Ishikawa (cell line): ENCODE data around the gene NUMB.

Source experiments
- CEBPB ChIP-seq: IDR thresholded peaks from 2 replicates; pipeline ENCODE4 v1.6.1; 2012
- EP300 ChIP-seq: IDR thresholded peaks from 2 replicates; pipeline ENCODE4 v1.6.1; 2012; ENCODE audit warnings: borderline replicate concordance
- FOXM1 ChIP-seq: IDR thresholded peaks from 2 replicates; pipeline ENCODE4 v1.6.1; 2012; ENCODE audit warnings: low read depth, borderline replicate concordance
- RAD21 ChIP-seq: IDR thresholded peaks from 2 replicates; pipeline ENCODE4 v1.6.1; 2012; ENCODE audit warnings: low read depth
- TAF1 ChIP-seq: IDR thresholded peaks from 2 replicates; pipeline ENCODE4 v1.6.1; 2012; ENCODE audit warnings: low read depth, mild to moderate bottlenecking
- TCF12 ChIP-seq: IDR thresholded peaks from 2 replicates; pipeline ENCODE4 v1.6.1; 2012; ENCODE audit warnings: low read depth
- ZBTB7A ChIP-seq: IDR thresholded peaks from 2 replicates; pipeline ENCODE4 v1.6.1; 2012; ENCODE audit warnings: low read depth
- TF ChIP-seq, protein P1 (sequence below): IDR thresholded peaks from 2 replicates; pipeline ENCODE4 v1.6.1; 2012
- TF ChIP-seq, protein P2 (sequence below): IDR thresholded peaks from 2 replicates; pipeline ENCODE4 v1.6.1; 2012; ENCODE audit warnings: low read depth, mild to moderate bottlenecking
- TF ChIP-seq, protein P3 (sequence below): IDR thresholded peaks from 2 replicates; pipeline ENCODE4 v1.6.1; 2012

DNA sequence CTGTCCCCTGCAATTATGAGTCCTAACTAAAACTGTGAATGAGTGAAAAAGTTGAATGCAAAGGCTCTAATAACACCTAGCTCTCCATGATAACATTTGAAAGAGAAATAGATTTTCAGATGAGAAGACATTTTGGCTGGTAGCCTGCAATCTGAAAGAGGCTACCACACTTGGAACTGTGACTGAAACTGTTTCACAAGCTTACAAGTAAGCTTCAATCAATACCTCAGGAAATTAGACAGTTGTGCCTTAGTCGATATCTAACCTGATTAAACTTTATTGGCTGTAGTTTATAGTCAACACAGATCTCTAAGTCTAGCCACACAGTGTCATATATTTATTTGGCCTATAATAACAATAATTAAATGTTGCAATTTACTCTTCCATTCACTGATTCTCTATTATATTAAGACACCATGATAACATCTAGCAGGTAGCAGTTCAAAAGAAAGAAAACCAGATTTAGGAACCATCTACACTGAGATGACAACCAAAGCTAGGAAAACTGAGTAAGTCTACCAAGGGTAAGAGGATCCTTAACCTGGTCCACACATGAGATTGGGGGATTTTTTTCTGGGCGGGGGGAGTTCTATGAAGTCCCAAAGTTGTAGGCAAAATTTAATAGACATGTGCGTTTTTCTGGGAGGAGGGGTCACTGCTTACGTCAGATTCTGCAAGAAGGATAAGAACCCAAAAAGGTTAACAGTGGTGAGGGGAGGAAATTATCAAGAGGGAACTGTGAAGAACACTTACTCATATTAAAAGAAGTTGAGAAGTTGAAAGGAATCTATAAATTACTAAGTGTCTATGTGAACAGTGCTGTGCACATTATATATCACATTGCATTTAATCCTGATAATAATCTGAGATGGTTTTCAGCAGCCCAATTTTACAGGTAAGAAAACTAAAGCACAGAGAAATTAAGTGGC lies 65.8 kb downstream of the NUMB start:
- TF ChIP-seq ZBTB7A, result no peak
- TF ChIP-seq, protein P1, sequence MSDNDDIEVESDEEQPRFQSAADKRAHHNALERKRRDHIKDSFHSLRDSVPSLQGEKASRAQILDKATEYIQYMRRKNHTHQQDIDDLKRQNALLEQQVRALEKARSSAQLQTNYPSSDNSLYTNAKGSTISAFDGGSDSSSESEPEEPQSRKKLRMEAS, result no peak
- no peak for TF ChIP-seq EP300
- TF ChIP-seq CEBPB, result no peak
- TF ChIP-seq TCF12, result no peak
- TF ChIP-seq FOXM1, result no peak
- TF ChIP-seq TAF1, result no peak
- TF ChIP-seq, protein P2, sequence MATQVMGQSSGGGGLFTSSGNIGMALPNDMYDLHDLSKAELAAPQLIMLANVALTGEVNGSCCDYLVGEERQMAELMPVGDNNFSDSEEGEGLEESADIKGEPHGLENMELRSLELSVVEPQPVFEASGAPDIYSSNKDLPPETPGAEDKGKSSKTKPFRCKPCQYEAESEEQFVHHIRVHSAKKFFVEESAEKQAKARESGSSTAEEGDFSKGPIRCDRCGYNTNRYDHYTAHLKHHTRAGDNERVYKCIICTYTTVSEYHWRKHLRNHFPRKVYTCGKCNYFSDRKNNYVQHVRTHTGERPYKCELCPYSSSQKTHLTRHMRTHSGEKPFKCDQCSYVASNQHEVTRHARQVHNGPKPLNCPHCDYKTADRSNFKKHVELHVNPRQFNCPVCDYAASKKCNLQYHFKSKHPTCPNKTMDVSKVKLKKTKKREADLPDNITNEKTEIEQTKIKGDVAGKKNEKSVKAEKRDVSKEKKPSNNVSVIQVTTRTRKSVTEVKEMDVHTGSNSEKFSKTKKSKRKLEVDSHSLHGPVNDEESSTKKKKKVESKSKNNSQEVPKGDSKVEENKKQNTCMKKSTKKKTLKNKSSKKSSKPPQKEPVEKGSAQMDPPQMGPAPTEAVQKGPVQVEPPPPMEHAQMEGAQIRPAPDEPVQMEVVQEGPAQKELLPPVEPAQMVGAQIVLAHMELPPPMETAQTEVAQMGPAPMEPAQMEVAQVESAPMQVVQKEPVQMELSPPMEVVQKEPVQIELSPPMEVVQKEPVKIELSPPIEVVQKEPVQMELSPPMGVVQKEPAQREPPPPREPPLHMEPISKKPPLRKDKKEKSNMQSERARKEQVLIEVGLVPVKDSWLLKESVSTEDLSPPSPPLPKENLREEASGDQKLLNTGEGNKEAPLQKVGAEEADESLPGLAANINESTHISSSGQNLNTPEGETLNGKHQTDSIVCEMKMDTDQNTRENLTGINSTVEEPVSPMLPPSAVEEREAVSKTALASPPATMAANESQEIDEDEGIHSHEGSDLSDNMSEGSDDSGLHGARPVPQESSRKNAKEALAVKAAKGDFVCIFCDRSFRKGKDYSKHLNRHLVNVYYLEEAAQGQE, result no peak
- TF ChIP-seq RAD21, result no peak
- TF ChIP-seq, protein P3, sequence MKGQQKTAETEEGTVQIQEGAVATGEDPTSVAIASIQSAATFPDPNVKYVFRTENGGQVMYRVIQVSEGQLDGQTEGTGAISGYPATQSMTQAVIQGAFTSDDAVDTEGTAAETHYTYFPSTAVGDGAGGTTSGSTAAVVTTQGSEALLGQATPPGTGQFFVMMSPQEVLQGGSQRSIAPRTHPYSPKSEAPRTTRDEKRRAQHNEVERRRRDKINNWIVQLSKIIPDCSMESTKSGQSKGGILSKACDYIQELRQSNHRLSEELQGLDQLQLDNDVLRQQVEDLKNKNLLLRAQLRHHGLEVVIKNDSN, result no peak
